Smooth muscle cell (in vitro differentiated cells): Measurements from ENCODE around the gene SPATA17. TPM values are rescaled to one million over a fixed set of nuclear protein-coding genes. Genes with fewer than 3 reads are reported as not detected.

Experiments used
- DNase-seq: peaks from one replicate; lab custom pipeline; 2025; ENCODE audit not compliant: unreplicated experiment; lab: John Stamatoyannopoulos, UW
- H2AFZ ChIP-seq: fragments of 200-600 bp; sonication (generic); 2 replicates; pipeline ENCODE4 v1.6.0; 2016; ENCODE audit warnings: antibody characterized with exemption, low read depth, mild to moderate bottlenecking
- H3F3A ChIP-seq: fragments of 200-600 bp; sonication (generic); 2 replicates; pipeline ENCODE4 v1.6.0; 2017; ENCODE audit warnings: antibody characterized with exemption, low read depth
- H3K27ac ChIP-seq: fragments of 200-600 bp; sonication (generic); 2 replicates; pipeline ENCODE4 v1.5.1; 2016; ENCODE audit warnings: low read depth, mild to moderate bottlenecking
- H3K27me3 ChIP-seq: fragments of 200-600 bp; sonication (generic); 2 replicates; pipeline ENCODE4 v1.6.1; 2016; ENCODE audit warnings: low read depth, mild to moderate bottlenecking
- H3K36me3 ChIP-seq: fragments of 200-600 bp; sonication (generic); 2 replicates; pipeline ENCODE4 v1.5.1; 2016; ENCODE audit warnings: low read depth
- H3K4me1 ChIP-seq: fragments of 200-600 bp; sonication (generic); 2 replicates; pipeline ENCODE4 v1.5.1; 2016; ENCODE audit warnings: low read depth
- H3K4me2 ChIP-seq: fragments of 200-600 bp; sonication (generic); 2 replicates; pipeline ENCODE4 v1.6.0; 2016; ENCODE audit warnings: mild to moderate bottlenecking
- H3K4me3 ChIP-seq: fragments of 200-600 bp; sonication (generic); 2 replicates; pipeline ENCODE4 v1.5.1; 2016; ENCODE audit warnings: mild to moderate bottlenecking
- H3K79me2 ChIP-seq: fragments of 200-600 bp; sonication (generic); 2 replicates; pipeline ENCODE4 v1.6.0; 2016; ENCODE audit warnings: low read depth, mild to moderate bottlenecking
- H3K9ac ChIP-seq: fragments of 200-600 bp; sonication (generic); 2 replicates; pipeline ENCODE4 v1.6.0; 2016; ENCODE audit warnings: low read depth
- H3K9me3 ChIP-seq: fragments of 200-600 bp; sonication (generic); replicated peaks from 2 replicates; pipeline ENCODE4 v1.5.1; 2016; ENCODE audit warnings: low read depth
- H4K20me1 ChIP-seq: fragments of 200-600 bp; sonication (generic); 2 replicates; pipeline ENCODE4 v1.6.0; 2016; ENCODE audit warnings: low read depth
- CTCF ChIP-seq: fragments of 200-600 bp; sonication (generic); IDR thresholded peaks from 2 replicates; pipeline ENCODE4 v1.5.1; 2017; ENCODE audit warnings: borderline replicate concordance, mild to moderate bottlenecking, antibody characterized with exemption; ENCODE audit not compliant: insufficient read depth, poor library complexity, severe bottlenecking
- WGBS: methylation state at CpG from one replicate; pipeline ENCODE4 v1.1.7; 2016; ENCODE audit warnings: low lambda C conversion rate; 5-methylcytosine and 5-hydroxymethylcytosine counted together
- polyA plus RNA-seq: library from polyadenylated mRNA; unstranded; fragments of >200 nt; fragmentation: Nextera tagmentation; extraction: Ambion mirVana; gene quantifications from 2 replicates; pipeline ENCODE4 v1.2.1, GENCODE V29; 2016
- small RNA-seq: library from RNA; depleted of rRNA; stranded (forward); fragments of <200 nt; gene quantifications from one replicate; pipeline ENCODE3, GENCODE V24; 2014
- total RNA-seq: library from RNA; depleted of rRNA; stranded (reverse); fragments of >200 nt; gene quantifications from 2 replicates; pipeline ENCODE4 v1.2.3, GENCODE V29; 2014

Gene SPATA17
- total and polyA plus RNA-seq, 2 experiments from 2014 or later, result 0.13 to 1.6 TPM

GRCh38 chr1:217917281-217917887, 286.2 kb downstream of the SPATA17 start:
- 77% methylated on average over 13 of the region's 13 CpGs for whole genome bisulfite sequencing

GRCh38 chr1:217919683-217920388, 288.7 kb downstream of the SPATA17 start:
- Histone ChIP-seq H3K27me3 (no peaks in the 10 kb centered on the region), H3K79me2 (no peaks in the 10 kb centered on the region), H3K27ac (no peak overlapping the region), H3K4me1 (no peaks in the 10 kb centered on the region), H3K9me3 (no peaks in the 10 kb centered on the region), H3K4me3 (no peak overlapping the region), H3K9ac (no peak overlapping the region), H2AFZ (no peak overlapping the region), H3F3A (no peaks in the 10 kb centered on the region), H4K20me1 (no peaks in the 10 kb centered on the region), H3K4me2 (no peak overlapping the region), H3K36me3 (no peaks in the 10 kb centered on the region)
- 77% methylated on average over 18 of the region's 18 CpGs for WGBS
- DNase-seq, result no peak
- TF ChIP-seq CTCF, result no peak

More at GRCh38 chr1:217917281-217917887, 286.2 kb downstream of the SPATA17 start:
- H3K27ac ChIP-seq, result no peak overlapping the region
- no peaks in the 10 kb centered on the region for H3F3A ChIP-seq
- H3K9ac ChIP-seq, result no peak overlapping the region
- H2AFZ ChIP-seq, result no peak overlapping the region
- no peaks in the 10 kb centered on the region for H4K20me1 ChIP-seq
- H3K27me3 ChIP-seq, result no peaks in the 10 kb centered on the region
- no peaks in the 10 kb centered on the region for H3K9me3 ChIP-seq
- no peak for DNase-seq
- no peaks in the 10 kb centered on the region for H3K36me3 ChIP-seq
- no peaks in the 10 kb centered on the region for H3K79me2 ChIP-seq
- no peak for TF ChIP-seq CTCF
- H3K4me2 ChIP-seq, result no peak overlapping the region
- H3K4me1 ChIP-seq, result no peaks in the 10 kb centered on the region
- no peak overlapping the region for H3K4me3 ChIP-seq

Small RNAs within 50 kb of the gene (small RNA-seq; reads per million reads assigned to genes)
- gene UBBP2, result not detected

Other genes starting within 250 kb of the SPATA17 start
- 16.4 and 23.2 TPM in 2 replicates for gene GPATCH2, start 254 bp upstream of the SPATA17 start, total RNA-seq
- gene GPATCH2, start 254 bp upstream of the SPATA17 start, polyA plus RNA-seq, result 5.6 and 7.8 TPM in 2 replicates